IMR-90 (cell line): ENCODE data around the gene BANP. TPM values are rescaled to one million over a fixed set of nuclear protein-coding genes. Genes with fewer than 3 reads are reported as not detected.
A peak's percentile ranks its signal among the peaks of the same experiment; 100 is the strongest.

ENCODE experiments used
- ATAC-seq: fragments of 200-7000 bp; cut with Tn5 transposase; 2 replicates; pipeline ENCODE4 v1.9.1; 2020; ENCODE audit warnings: low read depth, mild to moderate bottlenecking, moderate library complexity
- BruUV-seq: library from RNA; stranded (reverse); fragments of 400-500 nt; replicated peaks from 2 replicates; lab custom pipeline; 2021; lab: Mats Ljungman, UMichigan
- CTCF ChIA-PET: fragments of 300-600 bp; formaldehyde crosslinking; extraction: SDS; loops from one replicate; lab custom pipeline; 2021; ENCODE audit warnings: antibody characterized with exemption; lab: Yijun Ruan, JAX
- POLR2A ChIA-PET: fragments of 300-600 bp; sonication (Branson Sonifier 250); formaldehyde crosslinking; loops from one replicate; lab custom pipeline; 2022; ENCODE audit warnings: antibody characterized with exemption; ENCODE audit not compliant: unreplicated experiment; lab: Charles Lee
- DNase-seq: peaks from one replicate; pipeline ENCODE4 v3.0.0; 2013
- H2AFZ ChIP-seq: replicated peaks from 2 replicates; pipeline ENCODE3; 2013; ENCODE audit warnings: low read length, mild to moderate bottlenecking; ENCODE audit not compliant: poor library complexity
- H2AK5ac ChIP-seq: 2 replicates; pipeline ENCODE4 v1.6.1; 2013; ENCODE audit warnings: low read depth, low read length, inconsistent platforms
- H2AK9ac ChIP-seq: replicated peaks from 2 replicates; pipeline ENCODE3; 2013; ENCODE audit warnings: mild to moderate bottlenecking, low read depth, low read length, moderate library complexity; ENCODE audit not compliant: poor library complexity
- H2BK120ac ChIP-seq: 2 replicates; pipeline ENCODE4 v1.6.1; 2013; ENCODE audit warnings: low read depth, low read length, inconsistent platforms
- H2BK15ac ChIP-seq: 3 replicates; pipeline ENCODE4 v1.6.1; 2013; ENCODE audit warnings: low read depth, low read length, inconsistent platforms
- H2BK20ac ChIP-seq: 2 replicates; pipeline ENCODE4 v1.6.1; 2013; ENCODE audit warnings: low read depth, mild to moderate bottlenecking, inconsistent platforms, low read length, moderate library complexity
- H2BK5ac ChIP-seq: 2 replicates; pipeline ENCODE4 v1.6.1; 2013; ENCODE audit warnings: mild to moderate bottlenecking, low read depth, low read length, inconsistent platforms; ENCODE audit not compliant: poor library complexity, severe bottlenecking
- H3K14ac ChIP-seq: replicated peaks from 2 replicates; pipeline ENCODE4 v1.6.1; 2013; ENCODE audit warnings: low read depth, low read length, inconsistent platforms
- H3K18ac ChIP-seq: 2 replicates; pipeline ENCODE4 v1.6.1; 2013; ENCODE audit warnings: low read depth, low read length, control low read depth
- H3K23ac ChIP-seq: 2 replicates; pipeline ENCODE4 v1.6.1; 2013; ENCODE audit warnings: low read depth, low read length, inconsistent platforms
- H3K27ac ChIP-seq: 2 replicates; pipeline ENCODE4 v1.5.1; 2013; ENCODE audit warnings: mild to moderate bottlenecking, control low read depth, low read length; ENCODE audit not compliant: insufficient read depth
- H3K27me3 ChIP-seq: 2 replicates; pipeline ENCODE4 v1.6.1; 2013; ENCODE audit warnings: low read length; ENCODE audit not compliant: control insufficient read depth, insufficient read depth
- H3K36me3 ChIP-seq: 2 replicates; pipeline ENCODE4 v1.6.1; 2013; ENCODE audit warnings: low read length, mixed read lengths; ENCODE audit not compliant: control insufficient read depth, insufficient read depth
- H3K4ac ChIP-seq: 2 replicates; pipeline ENCODE4 v1.6.1; 2013; ENCODE audit warnings: low read depth, low read length, inconsistent platforms
- H3K4me1 ChIP-seq: 2 replicates; pipeline ENCODE4 v1.6.1; 2013; ENCODE audit warnings: low read length, mixed read lengths; ENCODE audit not compliant: control insufficient read depth, insufficient read depth
- H3K4me2 ChIP-seq: 2 replicates; pipeline ENCODE4 v1.6.1; 2013; ENCODE audit warnings: low read depth, mild to moderate bottlenecking, control low read depth, low read length, moderate library complexity
- H3K4me3 ChIP-seq: 2 replicates; pipeline ENCODE4 v1.5.1; 2013; ENCODE audit warnings: low read depth, mild to moderate bottlenecking, control low read depth, low read length, moderate library complexity; ENCODE audit not compliant: insufficient read depth
- H3K56ac ChIP-seq: 2 replicates; pipeline ENCODE4 v1.6.1; 2013; ENCODE audit warnings: low read length, inconsistent platforms; ENCODE audit not compliant: insufficient read depth; ENCODE audit errors: extremely low read depth
- H3K79me1 ChIP-seq, 2 experiments: 2 replicates each; pipeline ENCODE4 v1.6.1; 2013; ENCODE audit warnings: low read length in 2 of 2, inconsistent platforms in 1 of 2, low read depth in 1 of 2
- H3K9ac ChIP-seq: 2 replicates; pipeline ENCODE4 v1.6.1; 2013; ENCODE audit warnings: low read depth, low read length, control low read depth
- H3K9me1 ChIP-seq: 2 replicates; pipeline ENCODE4 v1.6.1; 2013; ENCODE audit warnings: low read length, inconsistent platforms; ENCODE audit not compliant: insufficient read depth
- H3K9me3 ChIP-seq: 2 replicates; pipeline ENCODE4 v1.6.1; 2013; ENCODE audit warnings: low read length; ENCODE audit not compliant: control insufficient read depth, insufficient read depth
- H4K20me1 ChIP-seq: 2 replicates; pipeline ENCODE4 v1.6.1; 2013; ENCODE audit warnings: low read length, inconsistent platforms; ENCODE audit not compliant: insufficient read depth
- H4K5ac ChIP-seq: 2 replicates; pipeline ENCODE4 v1.6.1; 2013; ENCODE audit warnings: mild to moderate bottlenecking, low read depth, low read length, control low read depth
- H4K8ac ChIP-seq, 2 experiments: 2 replicates each; pipeline ENCODE4 v1.6.1; 2013; ENCODE audit warnings: low read depth in 2 of 2, low read length in 2 of 2, control low read depth in 1 of 2, inconsistent platforms in 1 of 2
- H4K91ac ChIP-seq: 2 replicates; pipeline ENCODE4 v1.6.1; 2013; ENCODE audit warnings: low read depth, low read length, inconsistent platforms; ENCODE audit not compliant: insufficient read depth
- BHLHE40 ChIP-seq: fragments of 150-350 bp; IDR thresholded peaks from 2 replicates; pipeline ENCODE4 v1.6.1; 2016; ENCODE audit warnings: mild to moderate bottlenecking, low read depth, low read length
- CEBPB ChIP-seq: IDR thresholded peaks from 2 replicates; pipeline ENCODE4 v1.6.1; 2012; ENCODE audit warnings: low read depth, low read length, improper control_type of control experiment
- CHD1 ChIP-seq: IDR thresholded peaks from 2 replicates; pipeline ENCODE4 v1.6.1; 2012; ENCODE audit warnings: low read depth, low read length, improper control_type of control experiment
- ELK1 ChIP-seq: fragments of 150-350 bp; IDR thresholded peaks from 2 replicates; pipeline ENCODE4 v1.6.1; 2016; ENCODE audit warnings: low read depth, mild to moderate bottlenecking, low read length, moderate library complexity, borderline replicate concordance
- FOS ChIP-seq: fragments of 150-350 bp; IDR thresholded peaks from 2 replicates; pipeline ENCODE4 v1.6.1; 2016; ENCODE audit warnings: low read depth, low read length
- MAFK ChIP-seq: IDR thresholded peaks from 2 replicates; pipeline ENCODE4 v1.6.1; 2012; ENCODE audit warnings: low read depth, low read length, improper control_type of control experiment
- MAZ ChIP-seq: IDR thresholded peaks from 2 replicates; pipeline ENCODE4 v1.6.1; 2012; ENCODE audit warnings: low read depth, mild to moderate bottlenecking, low read length, improper control_type of control experiment, moderate library complexity, borderline replicate concordance
- MXI1 ChIP-seq: IDR thresholded peaks from 2 replicates; pipeline ENCODE4 v1.6.1; 2012; ENCODE audit warnings: low read depth, mild to moderate bottlenecking, low read length, moderate library complexity, borderline replicate concordance
- NFE2L2 ChIP-seq: fragments of 150-350 bp; IDR thresholded peaks from 2 replicates; pipeline ENCODE4 v1.6.1; 2016; ENCODE audit warnings: low read depth, mild to moderate bottlenecking, low read length
- POLR2A ChIP-seq: IDR thresholded peaks from 2 replicates; pipeline ENCODE4 v1.6.1; 2012; ENCODE audit warnings: mild to moderate bottlenecking, low read depth, low read length
- RAD21 ChIP-seq: IDR thresholded peaks from 2 replicates; pipeline ENCODE4 v1.6.1; 2012; ENCODE audit warnings: low read length, improper control_type of control experiment
- RCOR1 ChIP-seq: IDR thresholded peaks from 2 replicates; pipeline ENCODE4 v1.6.1; 2012; ENCODE audit warnings: mild to moderate bottlenecking, low read length, improper control_type of control experiment; ENCODE audit not compliant: insufficient replicate concordance
- RFX5 ChIP-seq: IDR thresholded peaks from 2 replicates; pipeline ENCODE4 v1.8.0; 2012; ENCODE audit warnings: low read depth, mild to moderate bottlenecking, low read length, moderate library complexity
- SMC3 ChIP-seq: fragments of 150-350 bp; IDR thresholded peaks from 2 replicates; pipeline ENCODE4 v1.6.1; 2016; ENCODE audit warnings: low read depth, mild to moderate bottlenecking, antibody characterized with exemption, low read length, moderate library complexity
- USF2 ChIP-seq: fragments of 150-350 bp; IDR thresholded peaks from 2 replicates; pipeline ENCODE4 v1.6.1; 2017; ENCODE audit warnings: mild to moderate bottlenecking, antibody characterized with exemption, low read length, low read depth
- WGBS, 2 experiments: methylation state at CpG; one replicate each; pipeline versions ENCODE4 v1.1.5 to v1.1.7; 2013; ENCODE audit warnings: missing lambda C conversion rate in 2 of 2; ENCODE audit not compliant: insufficient read length in 1 of 2; ENCODE audit errors: extremely low coverage in 2 of 2; 5-methylcytosine and 5-hydroxymethylcytosine counted together
- dilution Hi-C: fragments of 300-500 bp; cut with HindIII; formaldehyde crosslinking; loops from one replicate; pipeline ENCODE4 v1.14.3; 2018; ENCODE audit warnings: low sequenced_read_pairs; ENCODE audit not compliant: unreplicated experiment
- in situ Hi-C: fragments of 300-500 bp; cut with MboI; formaldehyde crosslinking; loops from 3 replicates; pipeline ENCODE4 v1.14.3; 2019; ENCODE audit warnings: low sequenced_read_pairs, inconsistent platforms, mixed read lengths
- intact Hi-C: fragments of 100-400 bp; cut with micrococcal nuclease; formaldehyde crosslinking; loops from 2 replicates; pipeline ENCODE4 v1.10.0; 2022
- polyA plus RNA-seq, 3 experiments: library from polyadenylated mRNA; depleted of rRNA; stranded (reverse); fragments of >200 nt; gene quantifications; 2 replicates each; pipeline ENCODE4 v1.2.3, GENCODE V29; 2012; ENCODE audit warnings: low replicate concordance in 1 of 3
- total RNA-seq: library from RNA; depleted of rRNA; stranded (reverse); fragments of >200 nt; gene quantifications from 2 replicates; pipeline ENCODE4 v1.2.3, GENCODE V29; 2012
- TF ChIP-seq, protein P1 (sequence below): conservative IDR thresholded peaks from 2 replicates; pipeline ENCODE4 v1.5.1; 2012; ENCODE audit warnings: mild to moderate bottlenecking, low read depth, low read length, improper control_type of control experiment

BANP gene
- total and polyA plus RNA-seq, 2 of the 4 experiments (the other 2 are of a cell fraction), result 17.4 to 17.9 TPM

- Histone ChIP-seq H3K18ac (no peak overlapping the region), H2BK120ac (no peak overlapping the region), H4K5ac (no peak overlapping the region), H2AFZ (no peak overlapping the region), H4K8ac (no peak overlapping the region), H3K4me1 (peaks cover 24% of the 10 kb centered on the region), H3K4me3 (no peak overlapping the region), H3K9me1 (peaks cover 18% of the 10 kb centered on the region), H3K4me2 (no peak overlapping the region), H2BK15ac (no peak overlapping the region), H2AK5ac (peak overlapping the region; percentile 99; the same call in 1 of the 2 replicates), H3K9ac (no peak overlapping the region), H3K14ac (no peak overlapping the region), H3K23ac (no peak overlapping the region), H3K56ac (no peak overlapping the region), H3K4ac (no peak overlapping the region), H4K20me1 (peaks cover 15% of the 10 kb centered on the region), H3K79me1 (peaks cover 8 to 37% of the 10 kb centered on the region in 2 experiments), H3K27ac (no peak overlapping the region), H2BK5ac (no peak overlapping the region), H2BK20ac (no peak overlapping the region), H3K36me3 (peaks cover 7% of the 10 kb centered on the region; the same call in 1 of the 2 replicates), H3K9me3 (no peaks in the 10 kb centered on the region), H4K91ac (no peak overlapping the region), H2AK9ac (no peak overlapping the region), H3K27me3 (no peaks in the 10 kb centered on the region)
- intact Hi-C loops (loop anchor here (2.0 kb wide), 1 partner anchor 59 kb away; no protein-coding TSS in a partner anchor), in situ Hi-C loops (no loop called here), dilution Hi-C loops (no loop called here)
- ChIA-PET CTCF (no interaction called here), POLR2A (no interaction called here)
- no peak for TF ChIP-seq NFE2L2
- no peak for TF ChIP-seq RFX5
- TF ChIP-seq MAFK, result no peak
- no peak for TF ChIP-seq MXI1
- no peak for TF ChIP-seq SMC3
- TF ChIP-seq FOS, result no peak
- no peak for TF ChIP-seq RCOR1
- no peak for TF ChIP-seq USF2
- TF ChIP-seq RAD21, result no peak
- TF ChIP-seq, protein P1, sequence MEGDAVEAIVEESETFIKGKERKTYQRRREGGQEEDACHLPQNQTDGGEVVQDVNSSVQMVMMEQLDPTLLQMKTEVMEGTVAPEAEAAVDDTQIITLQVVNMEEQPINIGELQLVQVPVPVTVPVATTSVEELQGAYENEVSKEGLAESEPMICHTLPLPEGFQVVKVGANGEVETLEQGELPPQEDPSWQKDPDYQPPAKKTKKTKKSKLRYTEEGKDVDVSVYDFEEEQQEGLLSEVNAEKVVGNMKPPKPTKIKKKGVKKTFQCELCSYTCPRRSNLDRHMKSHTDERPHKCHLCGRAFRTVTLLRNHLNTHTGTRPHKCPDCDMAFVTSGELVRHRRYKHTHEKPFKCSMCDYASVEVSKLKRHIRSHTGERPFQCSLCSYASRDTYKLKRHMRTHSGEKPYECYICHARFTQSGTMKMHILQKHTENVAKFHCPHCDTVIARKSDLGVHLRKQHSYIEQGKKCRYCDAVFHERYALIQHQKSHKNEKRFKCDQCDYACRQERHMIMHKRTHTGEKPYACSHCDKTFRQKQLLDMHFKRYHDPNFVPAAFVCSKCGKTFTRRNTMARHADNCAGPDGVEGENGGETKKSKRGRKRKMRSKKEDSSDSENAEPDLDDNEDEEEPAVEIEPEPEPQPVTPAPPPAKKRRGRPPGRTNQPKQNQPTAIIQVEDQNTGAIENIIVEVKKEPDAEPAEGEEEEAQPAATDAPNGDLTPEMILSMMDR, result no peak
- no peak for TF ChIP-seq MAZ
- no peak for TF ChIP-seq CEBPB
- no peak for TF ChIP-seq BHLHE40
- no peak for TF ChIP-seq CHD1
- no peak for TF ChIP-seq POLR2A
- TF ChIP-seq ELK1, result no peak
- DNase-seq (no peak), ATAC-seq (no peak)
- 100% methylated on average over 4 of the region's 9 CpGs; no CpG with 5 or more reads in 1 of the 2 experiments for WGBS, 2 experiments
- no TSS peak for BruUV-seq
Observed at GRCh38 chr16:88015806-88016140, 64.5 kb downstream of the BANP start.
